LNCaP clone FGC (cell line): ENCODE results near the gene CSTF1.

Source experiments
- DNase-seq: peaks from one replicate; pipeline ENCODE4 v3.0.0-alpha.2; 2011; ENCODE audit warnings: low read depth
- H3K4me3 ChIP-seq: 2 replicates; pipeline ENCODE4 v1.5.1; 2011; ENCODE audit warnings: mild to moderate bottlenecking, low read depth, low read length, control low read depth
- TF ChIP-seq, protein P1 (sequence below): IDR thresholded peaks from 2 replicates; pipeline ENCODE4 v1.5.1; 2012; ENCODE audit warnings: mild to moderate bottlenecking; ENCODE audit not compliant: control insufficient read depth, insufficient read depth; ENCODE audit errors: extremely low read depth

CSTF1 gene

DNA sequence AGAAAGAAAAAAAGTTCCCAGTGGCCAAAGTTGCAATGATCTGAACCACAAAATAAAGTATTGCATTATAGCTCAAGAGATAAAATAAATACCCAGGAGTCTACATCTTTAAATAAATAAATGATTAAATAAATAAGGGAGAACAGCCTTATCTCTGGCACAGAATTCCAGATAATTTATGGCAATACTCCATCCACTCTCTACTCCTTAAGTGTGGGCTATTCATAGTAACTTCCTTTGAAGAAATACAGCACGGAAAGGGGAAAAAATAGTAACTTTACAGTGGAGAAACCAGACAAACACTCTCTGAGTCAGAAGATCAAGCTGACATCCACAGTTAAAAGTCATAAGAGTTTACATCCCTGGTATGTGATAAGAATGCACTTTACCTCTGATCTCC, 12.1 kb upstream of the CSTF1 start:
- H3K4me3 ChIP-seq: no peak overlapping the region
- TF ChIP-seq, protein P1, sequence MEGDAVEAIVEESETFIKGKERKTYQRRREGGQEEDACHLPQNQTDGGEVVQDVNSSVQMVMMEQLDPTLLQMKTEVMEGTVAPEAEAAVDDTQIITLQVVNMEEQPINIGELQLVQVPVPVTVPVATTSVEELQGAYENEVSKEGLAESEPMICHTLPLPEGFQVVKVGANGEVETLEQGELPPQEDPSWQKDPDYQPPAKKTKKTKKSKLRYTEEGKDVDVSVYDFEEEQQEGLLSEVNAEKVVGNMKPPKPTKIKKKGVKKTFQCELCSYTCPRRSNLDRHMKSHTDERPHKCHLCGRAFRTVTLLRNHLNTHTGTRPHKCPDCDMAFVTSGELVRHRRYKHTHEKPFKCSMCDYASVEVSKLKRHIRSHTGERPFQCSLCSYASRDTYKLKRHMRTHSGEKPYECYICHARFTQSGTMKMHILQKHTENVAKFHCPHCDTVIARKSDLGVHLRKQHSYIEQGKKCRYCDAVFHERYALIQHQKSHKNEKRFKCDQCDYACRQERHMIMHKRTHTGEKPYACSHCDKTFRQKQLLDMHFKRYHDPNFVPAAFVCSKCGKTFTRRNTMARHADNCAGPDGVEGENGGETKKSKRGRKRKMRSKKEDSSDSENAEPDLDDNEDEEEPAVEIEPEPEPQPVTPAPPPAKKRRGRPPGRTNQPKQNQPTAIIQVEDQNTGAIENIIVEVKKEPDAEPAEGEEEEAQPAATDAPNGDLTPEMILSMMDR: no peak
- peak; percentile 77 for DNase-seq

DNA sequence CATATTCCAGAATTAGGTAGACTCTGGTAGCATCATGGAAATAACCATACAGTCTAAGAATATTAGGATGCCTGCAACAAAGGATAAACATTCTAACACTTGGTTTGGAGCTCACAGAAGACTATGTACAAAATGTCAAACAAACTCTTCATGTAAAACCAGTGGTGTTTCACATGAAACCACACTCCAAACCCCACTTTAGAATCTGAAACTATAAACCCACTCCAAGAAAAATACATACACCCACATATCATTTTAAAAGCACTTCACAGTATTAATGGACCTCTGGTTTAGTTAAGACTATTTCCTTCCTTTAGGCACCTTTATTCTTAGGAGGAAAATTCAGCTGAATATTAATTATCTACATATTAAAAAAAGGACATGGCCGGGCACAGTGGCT, 10.9 kb upstream of the CSTF1 start:
- TF ChIP-seq, protein P1: no peak
- no peak overlapping the region for H3K4me3 ChIP-seq
- DNase-seq: no peak

DNA sequence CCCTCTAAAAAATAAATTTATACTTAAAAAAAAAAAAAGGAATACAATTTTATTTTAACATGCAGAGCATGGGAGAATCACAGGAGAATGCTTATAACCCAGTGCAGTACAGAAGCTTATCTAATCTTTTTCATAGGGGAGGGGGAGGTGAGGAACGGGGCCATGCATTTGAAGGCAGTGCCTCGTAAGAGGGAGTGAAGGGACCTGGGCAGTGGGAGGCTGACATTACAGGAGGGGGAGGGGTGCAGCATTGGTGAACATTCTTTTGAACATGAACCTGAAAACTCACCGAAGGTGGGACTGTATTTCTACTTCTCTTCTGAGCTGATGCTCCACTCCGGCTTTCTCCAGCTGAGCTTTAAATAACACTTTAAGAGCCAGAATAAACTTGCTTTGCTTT, 9.7 kb upstream of the CSTF1 start:
- no peak for DNase-seq
- H3K4me3 ChIP-seq: no peak overlapping the region
- TF ChIP-seq, protein P1: no peak

DNA sequence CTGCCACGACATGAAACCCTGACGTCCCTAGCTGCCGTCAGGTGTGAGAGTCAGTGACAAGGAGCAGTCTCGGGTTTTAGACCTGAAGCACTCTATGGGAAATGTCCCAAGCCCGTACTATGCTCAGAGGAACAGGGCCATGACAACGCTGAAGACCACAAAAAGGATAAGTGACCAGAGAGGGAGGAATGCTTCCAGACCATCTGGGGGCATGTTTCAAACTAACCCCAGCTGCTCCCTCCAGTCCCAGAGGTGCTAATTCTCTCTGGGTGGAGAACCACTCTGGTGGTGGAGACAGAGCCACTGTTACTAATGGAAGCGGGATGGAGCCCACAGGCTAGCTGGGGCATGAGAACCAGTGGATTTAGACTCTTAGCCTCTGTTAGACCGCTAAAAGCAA, 9.1 kb upstream of the CSTF1 start:
- no peak for DNase-seq
- TF ChIP-seq, protein P1: no peak
- no peak overlapping the region for H3K4me3 ChIP-seq

DNA sequence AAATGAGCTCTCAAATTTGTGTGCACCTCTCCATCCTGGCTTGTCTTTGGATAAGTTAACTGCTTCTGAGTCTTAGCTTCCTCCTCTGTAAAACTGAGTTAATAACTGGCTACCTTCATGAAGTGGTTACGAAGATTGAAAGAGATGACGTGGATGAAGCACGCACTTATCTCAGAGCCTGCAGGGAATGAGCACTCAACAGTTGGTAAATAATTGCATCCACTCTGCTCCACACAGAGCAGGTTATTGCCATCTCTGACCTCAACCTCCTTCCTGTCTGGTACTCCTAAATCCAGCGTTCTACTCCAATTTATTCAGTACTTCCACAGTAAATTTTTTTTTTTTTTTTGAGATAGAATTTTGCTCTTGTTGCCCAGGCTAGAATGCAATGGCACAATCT, 7.3 kb upstream of the CSTF1 start:
- TF ChIP-seq, protein P1: no peak
- no peak overlapping the region for H3K4me3 ChIP-seq
- DNase-seq: no peak

DNA sequence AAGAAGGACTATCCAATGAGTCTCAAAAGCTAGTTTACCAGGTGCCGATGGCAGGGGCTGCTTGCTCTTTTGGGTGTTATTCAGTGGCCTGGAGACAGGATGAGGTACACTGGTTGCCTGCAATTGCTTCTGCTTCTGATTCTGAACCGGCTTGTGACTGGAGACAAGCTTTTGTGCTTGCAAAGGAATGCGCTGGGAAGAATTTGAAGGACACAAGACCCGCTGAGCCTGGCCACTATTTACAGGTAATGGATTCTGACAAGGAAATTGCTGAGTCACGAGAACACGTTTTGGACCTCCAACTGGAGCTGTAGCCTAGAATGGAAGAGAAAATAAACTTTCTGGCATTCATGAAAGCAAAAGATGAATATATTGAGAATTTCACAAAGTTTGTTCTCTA, 6.2 kb upstream of the CSTF1 start:
- DNase-seq: no peak
- TF ChIP-seq, protein P1: no peak
- H3K4me3 ChIP-seq: no peak overlapping the region

DNA sequence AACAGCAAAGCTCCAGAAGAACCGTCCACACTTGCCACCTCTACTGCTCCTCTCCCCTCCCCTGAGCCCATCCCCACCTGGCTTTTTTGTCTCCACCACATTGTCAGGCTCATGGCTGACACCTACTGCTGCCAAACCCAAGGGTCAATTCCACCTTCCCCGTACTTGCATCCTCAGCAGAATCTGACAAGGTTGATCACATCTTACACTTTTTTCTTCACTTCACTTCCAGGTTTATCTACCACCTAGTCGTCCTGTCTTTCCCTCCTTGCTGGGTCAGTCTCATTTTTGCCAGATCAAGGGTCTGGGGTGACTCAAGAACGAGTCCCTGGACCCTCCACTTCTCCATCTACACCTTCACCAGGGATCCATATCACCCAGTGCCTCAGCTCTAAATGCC, 3.6 kb upstream of the CSTF1 start:
- TF ChIP-seq, protein P1: no peak
- no peak for DNase-seq
- H3K4me3 ChIP-seq: no peak overlapping the region
